ENCODE data around the gene EDNRA.

GRCh38 chr4:147515220-147515936, 34.5 kb downstream of the EDNRA start:
- TF ChIP-seq CTCF (IDR thresholded peaks at IDR 0.05; ENCODE audit: low read length), result no peak
- TF ChIP-seq EZH2 (IDR thresholded peaks at IDR 0.05; ENCODE audit: borderline replicate concordance, low read length), result no peak

All from OCI-LY1 (cell line).